ENCODE data around the gene EBLN2.

The EBLN2 gene

DNA sequence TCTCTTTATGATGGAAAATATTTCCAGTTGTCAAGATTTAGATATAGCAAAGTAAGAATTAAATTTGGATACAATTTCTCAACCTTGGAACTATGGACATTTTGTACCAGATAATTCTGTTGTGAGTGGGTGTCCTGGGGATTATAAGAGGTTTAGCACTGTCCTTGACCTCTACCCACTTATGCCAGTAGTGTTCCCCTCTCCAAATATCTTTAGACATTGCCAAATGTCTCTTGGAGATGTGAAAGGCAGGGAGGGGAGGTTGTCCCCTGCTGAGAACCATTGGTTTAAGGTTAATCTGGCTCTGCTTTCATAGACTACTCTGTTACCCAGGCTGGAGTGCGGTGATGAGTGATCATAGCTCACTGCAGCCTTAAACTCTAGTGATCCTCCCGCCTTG is at the start of gene EBLN2:
Gene EBLN2, plus strand, starts transcription at position 244 of the 400 bp plus-strand sequence. CDS start 423 bp downstream, outside the sequence.
- TF ChIP-seq CTCF (IDR thresholded peaks at IDR 0.05) (no peak), ZFX (IDR thresholded peaks at IDR 0.05; ENCODE audit: borderline replicate concordance) (no peak)
- H3K27ac ChIP-seq, result no peak within 1 kb of the TSS

GRCh38 chr3:73018298-73018697 is 43.2 kb upstream of the EBLN2 start:
- TF ChIP-seq CTCF (IDR thresholded peaks at IDR 0.05), result no peak
- no peak for TF ChIP-seq ZFX (IDR thresholded peaks at IDR 0.05; ENCODE audit: borderline replicate concordance)
- no peak overlapping the region for H3K27ac ChIP-seq

DNA sequence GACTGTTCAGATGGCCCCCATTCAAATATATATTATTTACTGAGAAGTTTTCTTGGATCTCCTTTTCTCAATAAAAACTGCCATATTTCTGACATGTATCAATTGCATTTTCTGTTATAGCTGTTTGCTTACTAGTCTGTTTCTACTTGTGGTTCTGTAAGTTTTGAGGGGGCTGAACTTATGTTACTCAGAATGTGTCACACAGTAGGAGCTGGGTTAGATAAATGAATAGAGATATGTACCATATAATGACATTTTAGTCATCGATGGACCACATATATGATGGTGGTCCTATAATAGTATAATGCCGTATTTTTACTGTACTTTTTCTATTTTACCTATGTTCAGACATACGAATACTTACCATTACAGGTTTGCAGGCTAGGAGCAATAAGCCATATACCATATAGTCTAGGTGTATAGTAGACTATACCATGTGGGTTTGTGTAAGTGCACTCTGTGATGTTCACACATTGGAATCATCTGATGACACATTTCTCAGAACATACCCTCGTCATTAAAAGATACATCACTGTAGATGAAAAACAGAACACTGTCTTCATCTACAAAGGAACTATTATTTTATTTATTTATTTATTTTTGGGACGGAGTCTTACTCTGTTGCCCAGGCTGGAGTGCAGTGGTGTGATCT is 42.5 kb upstream of the EBLN2 start:
- TF ChIP-seq ZFX (IDR thresholded peaks at IDR 0.05; ENCODE audit: borderline replicate concordance) (no peak), CTCF (IDR thresholded peaks at IDR 0.05) (no peak)

DNA sequence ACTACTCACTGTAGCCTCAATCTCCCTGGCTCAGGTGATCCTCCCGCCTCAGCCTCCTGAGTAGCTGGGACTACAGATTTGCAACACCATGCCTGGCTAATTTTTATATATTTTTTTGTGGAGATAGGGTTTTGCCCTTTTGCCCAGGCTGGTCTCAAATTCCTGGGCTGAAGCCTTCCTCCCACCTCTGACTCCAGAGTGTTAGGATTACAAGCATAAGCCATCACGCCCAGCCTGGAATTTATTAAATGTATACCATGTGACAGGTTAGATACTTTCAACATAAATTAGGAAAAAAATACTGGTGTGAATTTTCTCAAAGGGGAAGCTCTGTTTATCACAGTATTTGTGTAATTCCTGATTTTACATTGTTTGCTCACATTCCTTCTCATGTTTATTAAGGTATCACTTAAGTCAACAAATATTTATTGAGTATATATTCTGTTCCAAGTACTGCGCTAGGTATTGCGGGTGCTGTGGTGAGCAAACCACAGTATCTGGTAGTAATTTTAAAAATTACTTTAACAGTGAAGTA is 40.1 kb upstream of the EBLN2 start:
- no peak overlapping the region for H3K27ac ChIP-seq
- TF ChIP-seq CTCF (IDR thresholded peaks at IDR 0.05), result no peak
- TF ChIP-seq ZFX (IDR thresholded peaks at IDR 0.05; ENCODE audit: borderline replicate concordance), result no peak

More for the DNA sequence above, 42.5 kb upstream of the EBLN2 start:
- no peak overlapping the region for H3K27ac ChIP-seq

DNA sequence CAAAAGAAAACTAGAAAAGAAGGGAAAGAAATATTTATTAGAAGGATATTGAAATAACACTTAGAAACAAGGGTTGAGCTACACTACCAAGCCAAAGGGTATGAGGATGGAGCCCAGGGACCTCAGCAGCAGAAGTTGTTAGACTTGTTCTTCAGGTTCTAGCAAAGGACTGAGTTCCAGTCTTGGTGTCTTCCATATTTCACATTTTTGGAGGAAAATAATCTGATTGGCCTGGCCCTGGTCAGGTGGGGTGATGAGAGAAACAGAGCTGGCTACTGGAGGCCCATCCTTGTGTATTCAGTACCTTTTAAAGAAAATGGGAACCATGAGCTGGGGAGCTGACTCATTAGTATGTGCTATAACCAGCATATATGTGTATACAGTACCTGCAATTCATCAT is 36.6 kb upstream of the EBLN2 start:
- H3K27ac ChIP-seq, result no peak overlapping the region
- TF ChIP-seq ZFX (IDR thresholded peaks at IDR 0.05; ENCODE audit: borderline replicate concordance) (no peak), CTCF (IDR thresholded peaks at IDR 0.05) (no peak)

DNA sequence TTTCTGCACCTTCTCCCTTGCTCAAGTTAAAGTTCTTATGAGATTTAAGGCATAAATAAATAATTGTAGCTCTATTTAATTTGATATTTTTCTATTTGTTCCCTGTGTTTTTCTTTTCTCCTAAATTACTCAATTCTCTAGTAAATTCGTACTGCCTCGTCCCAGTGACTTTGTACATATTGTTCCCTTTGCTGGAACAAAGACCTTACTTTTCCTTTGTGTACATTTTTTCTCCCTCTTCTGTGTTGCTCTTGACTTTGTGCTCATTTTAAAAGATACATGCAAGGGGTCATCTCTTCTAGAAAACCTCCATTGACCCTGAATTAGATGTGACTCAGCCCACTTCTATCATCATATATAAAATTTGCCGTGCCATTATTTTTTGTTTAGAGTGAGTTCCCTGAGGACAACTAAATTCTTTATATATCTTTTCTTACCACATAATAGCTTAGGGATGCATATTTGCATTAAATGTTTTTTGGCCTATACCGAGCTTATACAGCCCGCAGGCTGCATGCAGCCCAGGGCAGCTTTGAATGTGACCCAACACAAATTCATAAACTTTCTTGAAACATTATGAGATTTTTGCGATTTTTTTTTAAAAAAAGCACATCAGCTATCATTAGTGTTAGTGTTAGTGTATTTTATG is 35.2 kb upstream of the EBLN2 start:
- TF ChIP-seq ZFX (IDR thresholded peaks at IDR 0.05; ENCODE audit: borderline replicate concordance) (no peak), CTCF (IDR thresholded peaks at IDR 0.05) (no peak)
- no peak overlapping the region for H3K27ac ChIP-seq

- H3K27ac ChIP-seq, result no peak overlapping the region
- TF ChIP-seq CTCF (IDR thresholded peaks at IDR 0.05), result no peak
- TF ChIP-seq ZFX (IDR thresholded peaks at IDR 0.05; ENCODE audit: borderline replicate concordance), result no peak
Observed at GRCh38 chr3:73026760-73027113, 34.7 kb upstream of the EBLN2 start.

Measured in 22Rv1 (cell line).